Chondrocyte (in vitro differentiated cells): ENCODE results near the gene FAM83E. TPM values are rescaled to one million over a fixed set of nuclear protein-coding genes. Genes with fewer than 3 reads are reported as not detected.

ENCODE experiments used
- DNase-seq: peaks from one replicate; pipeline ENCODE4 v3.0.0; 2021; ENCODE audit warnings: mixed read lengths, low spot score
- H3K27ac Mint-ChIP-seq: one replicate; pipeline ENCODE4 v1.8.0; 2021; ENCODE audit warnings: mild to moderate bottlenecking, moderate library complexity, mixed read lengths; ENCODE audit not compliant: unreplicated experiment
- H3K27me3 Mint-ChIP-seq: 2 replicates; pipeline ENCODE4 v1.8.0; 2021; ENCODE audit warnings: low read depth, mixed read lengths
- H3K36me3 Mint-ChIP-seq: 2 replicates; pipeline ENCODE4 v1.8.0; 2021; ENCODE audit warnings: low read depth, mixed read lengths
- H3K4me1 Mint-ChIP-seq: 2 replicates; pipeline ENCODE4 v1.8.0; 2021; ENCODE audit warnings: low read depth, mild to moderate bottlenecking, mixed read lengths
- H3K4me3 Mint-ChIP-seq: one replicate; pipeline ENCODE4 v1.8.0; 2021; ENCODE audit warnings: mild to moderate bottlenecking, moderate library complexity, mixed read lengths; ENCODE audit not compliant: unreplicated experiment
- H3K9me3 Mint-ChIP-seq: 2 replicates; pipeline ENCODE4 v1.8.0; 2021; ENCODE audit warnings: low read depth, mixed read lengths
- CTCF ChIP-seq: fragments of 200-600 bp; sonication (generic); IDR thresholded peaks from 2 replicates; pipeline ENCODE4 v1.5.0; 2021; ENCODE audit warnings: antibody characterized with exemption, mild to moderate bottlenecking, moderate library complexity
- total RNA-seq: library from RNA; stranded (reverse); gene quantifications from 3 replicates; pipeline ENCODE4 v1.2.1, GENCODE V29; 2021

The FAM83E gene
- total RNA-seq, 1 donor from 2014 or later, result 0.67 TPM

GRCh38 chr19:48565090-48565489 is 49.8 kb downstream of the FAM83E start:
- Mint-ChIP-seq H3K9me3 (no peaks in the 10 kb centered on the region), H3K27ac (no peak overlapping the region), H3K4me1 (peaks cover 19% of the 10 kb centered on the region), H3K36me3 (no peaks in the 10 kb centered on the region), H3K4me3 (no peak overlapping the region), H3K27me3 (no peaks in the 10 kb centered on the region)
- no peak for TF ChIP-seq CTCF
- DNase-seq, result no peak

Other genes with a start within 250 kb of the FAM83E start
- gene KDELR1, start 223.5 kb downstream of the FAM83E start, total RNA-seq, result 251 to 261 TPM (median 251 TPM) in 3 replicates
- 2.4 to 5.1 TPM (median 4.9 TPM) in 3 replicates for gene GRIN2D, start 221.4 kb downstream of the FAM83E start, total RNA-seq
- 20.7 to 31.8 TPM (median 23.6 TPM) in 3 replicates for gene GRWD1, start 169.1 kb downstream of the FAM83E start, total RNA-seq
- 0.90 to 1.1 TPM (median 0.95 TPM) in 3 replicates for gene KCNJ14, start 159.5 kb downstream of the FAM83E start, total RNA-seq
- 68.7 to 76.7 TPM (median 69.9 TPM) in 3 replicates for gene CYTH2, start 145.7 kb downstream of the FAM83E start, total RNA-seq
- 0.48 to 0.67 TPM (median 0.54 TPM) in 3 replicates for gene LMTK3, start 103.2 kb downstream of the FAM83E start, total RNA-seq
- 0.22 TPM in 1 of 3 replicates, not detected in the others for gene SULT2B1, start 62.9 kb downstream of the FAM83E start, total RNA-seq
- gene SPACA4, start 8.3 kb downstream of the FAM83E start, total RNA-seq, result not detected in 3 replicates
- gene RPL18, start 4.1 kb upstream of the FAM83E start, total RNA-seq, result 727 to 753 TPM (median 751 TPM) in 3 replicates
- gene SPHK2, start 4.4 kb upstream of the FAM83E start, total RNA-seq, result 18.6 to 26.5 TPM (median 20.7 TPM) in 3 replicates
- gene DBP, start 22.3 kb upstream of the FAM83E start, total RNA-seq, result 2.1 to 6.2 TPM (median 3.9 TPM) in 3 replicates
- 8.1 to 14.1 TPM (median 9.1 TPM) in 3 replicates for gene CA11, start 31.1 kb upstream of the FAM83E start, total RNA-seq
- gene NTN5, start 57.9 kb upstream of the FAM83E start, total RNA-seq, result 0.97 to 1.1 TPM (median 1.1 TPM) in 3 replicates
- gene FUT2, start 80.9 kb upstream of the FAM83E start, total RNA-seq, result not detected in 3 replicates
- 1.6 to 2.9 TPM (median 1.7 TPM) in 3 replicates for gene MAMSTR, start 104.6 kb upstream of the FAM83E start, total RNA-seq
- 0.31 to 1.00 TPM (median 0.62 TPM) in 3 replicates for gene RASIP1, start 125.5 kb upstream of the FAM83E start, total RNA-seq
- not detected in 3 replicates for gene IZUMO1, start 131.8 kb upstream of the FAM83E start, total RNA-seq
- 0.44 to 0.52 TPM in 2 of 3 replicates, not detected in the other for gene FUT1, start 137.6 kb upstream of the FAM83E start, total RNA-seq
- not detected in 3 replicates for gene FGF21, start 140.4 kb upstream of the FAM83E start, total RNA-seq
- 30.9 to 42.2 TPM (median 41.4 TPM) in 3 replicates for gene BCAT2, start 196.0 kb upstream of the FAM83E start, total RNA-seq
- 11.4 to 13.6 TPM (median 13.5 TPM) in 3 replicates for gene HSD17B14, start 221.4 kb upstream of the FAM83E start, total RNA-seq